ENCODE results near the gene CD6. TPM values are rescaled to one million over a fixed set of nuclear protein-coding genes. Genes with fewer than 3 reads are reported as not detected.

Gene CD6
- polyA plus RNA-seq, 1 experiment = not detected

- TF ChIP-seq CTCF (IDR thresholded peaks at IDR 0.05; ENCODE audit: low read depth, low read length) = no peak
- ChIA-PET CTCF (no interaction called here), POLR2A (no interaction called here)
- H3K27ac ChIP-seq (ENCODE audit: low read depth, low read length) = no peak overlapping the region
- H3K9me3 ChIP-seq (ENCODE audit: control insufficient read depth, insufficient read depth, low read length) = no peaks in the 10 kb centered on the region
- peaks cover 32% of the 10 kb centered on the region for H3K27me3 ChIP-seq (ENCODE audit: control insufficient read depth, insufficient read depth, low read length)
- H3K4me3 ChIP-seq (ENCODE audit: low read depth, low read length) = no peak overlapping the region
- DNase-seq (ENCODE audit: low read depth, low spot score) = no peak
These were observed 21.4 kb downstream of the CD6 start for GRCh38 chr11:60992842-60993409.

- DNase-seq (ENCODE audit: low read depth, low spot score) = no peak
- POLR2A ChIA-PET = no interaction called here
- CTCF ChIA-PET = no interaction called here
- Histone ChIP-seq H3K27ac (ENCODE audit: low read depth, low read length) (no peak overlapping the region), H3K4me3 (ENCODE audit: low read depth, low read length) (no peak overlapping the region), H3K9me3 (ENCODE audit: control insufficient read depth, insufficient read depth, low read length) (no peaks in the 10 kb centered on the region), H3K27me3 (ENCODE audit: control insufficient read depth, insufficient read depth, low read length) (peaks cover 26% of the 10 kb centered on the region)
- no peak for TF ChIP-seq CTCF (IDR thresholded peaks at IDR 0.05; ENCODE audit: low read depth, low read length)
These were observed 22.1 kb downstream of the CD6 start for GRCh38 chr11:60993615-60994014.

GRCh38 chr11:60994541-60995080, 23.1 kb downstream of the CD6 start:
- DNase-seq (ENCODE audit: low read depth, low spot score) = no peak
- Histone ChIP-seq H3K4me3 (ENCODE audit: low read depth, low read length) (no peak overlapping the region), H3K27ac (ENCODE audit: low read depth, low read length) (no peak overlapping the region), H3K27me3 (ENCODE audit: control insufficient read depth, insufficient read depth, low read length) (peaks cover 20% of the 10 kb centered on the region), H3K9me3 (ENCODE audit: control insufficient read depth, insufficient read depth, low read length) (no peaks in the 10 kb centered on the region)
- TF ChIP-seq CTCF (IDR thresholded peaks at IDR 0.05; ENCODE audit: low read depth, low read length) = no peak
- POLR2A ChIA-PET = no interaction called here
- CTCF ChIA-PET = no interaction called here

- no peak overlapping the region for H3K27ac ChIP-seq (ENCODE audit: low read depth, low read length)
- TF ChIP-seq CTCF (IDR thresholded peaks at IDR 0.05; ENCODE audit: low read depth, low read length) = no peak
- CTCF ChIA-PET = no interaction called here
- H3K9me3 ChIP-seq (ENCODE audit: control insufficient read depth, insufficient read depth, low read length) = no peaks in the 10 kb centered on the region
- POLR2A ChIA-PET = no interaction called here
- no peak for DNase-seq (ENCODE audit: low read depth, low spot score)
- peaks cover 24% of the 10 kb centered on the region for H3K27me3 ChIP-seq (ENCODE audit: control insufficient read depth, insufficient read depth, low read length)
- H3K4me3 ChIP-seq (ENCODE audit: low read depth, low read length) = no peak overlapping the region
These were observed 24.3 kb downstream of the CD6 start for GRCh38 chr11:60995798-60996197.

- ChIA-PET POLR2A (no interaction called here), CTCF (no interaction called here)
- no peak for TF ChIP-seq CTCF (IDR thresholded peaks at IDR 0.05; ENCODE audit: low read depth, low read length)
- no peak for DNase-seq (ENCODE audit: low read depth, low spot score)
- no peaks in the 10 kb centered on the region for H3K9me3 ChIP-seq (ENCODE audit: control insufficient read depth, insufficient read depth, low read length)
- H3K27ac ChIP-seq (ENCODE audit: low read depth, low read length) = no peak overlapping the region
- no peak overlapping the region for H3K4me3 ChIP-seq (ENCODE audit: low read depth, low read length)
- peaks cover 26% of the 10 kb centered on the region for H3K27me3 ChIP-seq (ENCODE audit: control insufficient read depth, insufficient read depth, low read length)
These were observed 25.1 kb downstream of the CD6 start for GRCh38 chr11:60996381-60997138.
